ENCODE measurements around the gene SDC1. TPM values are rescaled to one million over a fixed set of nuclear protein-coding genes. Genes with fewer than 3 reads are reported as not detected.

SDC1 gene
- total RNA-seq, 1 experiment from 2014 or later, result 22.3 TPM

DNA sequence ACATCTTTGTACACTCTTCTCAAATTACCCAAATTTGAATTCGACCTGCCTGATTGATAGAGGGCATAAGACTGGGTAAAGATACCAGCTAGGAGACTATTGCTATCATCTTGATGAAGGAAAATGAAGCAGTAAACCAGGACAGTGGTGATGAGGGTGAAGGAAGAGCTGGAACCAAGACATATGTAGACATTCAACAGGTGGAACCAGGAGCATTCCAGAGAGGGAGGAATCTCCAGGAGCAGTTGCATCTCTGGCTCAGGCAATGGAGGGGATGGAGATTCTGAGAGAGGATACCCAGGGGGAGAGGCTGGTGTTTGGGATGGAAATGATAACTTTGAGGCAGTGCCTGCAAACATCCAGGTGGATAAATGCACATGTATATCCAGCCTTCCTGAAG lies 41.6 kb downstream of the SDC1 start:
- TF ChIP-seq, protein P1, sequence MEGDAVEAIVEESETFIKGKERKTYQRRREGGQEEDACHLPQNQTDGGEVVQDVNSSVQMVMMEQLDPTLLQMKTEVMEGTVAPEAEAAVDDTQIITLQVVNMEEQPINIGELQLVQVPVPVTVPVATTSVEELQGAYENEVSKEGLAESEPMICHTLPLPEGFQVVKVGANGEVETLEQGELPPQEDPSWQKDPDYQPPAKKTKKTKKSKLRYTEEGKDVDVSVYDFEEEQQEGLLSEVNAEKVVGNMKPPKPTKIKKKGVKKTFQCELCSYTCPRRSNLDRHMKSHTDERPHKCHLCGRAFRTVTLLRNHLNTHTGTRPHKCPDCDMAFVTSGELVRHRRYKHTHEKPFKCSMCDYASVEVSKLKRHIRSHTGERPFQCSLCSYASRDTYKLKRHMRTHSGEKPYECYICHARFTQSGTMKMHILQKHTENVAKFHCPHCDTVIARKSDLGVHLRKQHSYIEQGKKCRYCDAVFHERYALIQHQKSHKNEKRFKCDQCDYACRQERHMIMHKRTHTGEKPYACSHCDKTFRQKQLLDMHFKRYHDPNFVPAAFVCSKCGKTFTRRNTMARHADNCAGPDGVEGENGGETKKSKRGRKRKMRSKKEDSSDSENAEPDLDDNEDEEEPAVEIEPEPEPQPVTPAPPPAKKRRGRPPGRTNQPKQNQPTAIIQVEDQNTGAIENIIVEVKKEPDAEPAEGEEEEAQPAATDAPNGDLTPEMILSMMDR (conservative IDR thresholded peaks at IDR 0.05), result no peak

More for the DNA sequence above, 41.6 kb downstream of the SDC1 start:
- H3K4me1 ChIP-seq (ENCODE audit: insufficient read depth, low read length), result no peaks in the 10 kb centered on the region
- no peak overlapping the region for H4K8ac ChIP-seq (replicated peaks; ENCODE audit: insufficient read length, low read depth, low read length)
- H2BK120ac ChIP-seq (ENCODE audit: low read depth, low read length, poor library complexity, severe bottlenecking), result no peak overlapping the region
- H3K23ac ChIP-seq (ENCODE audit: insufficient read length, low read depth, low read length), result no peak overlapping the region
- Mint-ChIP-seq H3K36me3 (ENCODE audit: insufficient read depth in 1 of 3, low read depth in 3 of 3) (no peaks in the 10 kb centered on the region), H3K9me3 (no peaks in the 10 kb centered on the region), H3K27ac (no peak overlapping the region), H3K27me3 (ENCODE audit: low read depth) (peaks cover 5% of the 10 kb centered on the region), H3K4me3 (no peak overlapping the region), H3K4me1 (peaks cover 32% of the 10 kb centered on the region in 2 experiments)
- H4K91ac ChIP-seq (ENCODE audit: insufficient read length, low read depth, low read length), result no peak overlapping the region
- H3K14ac ChIP-seq (ENCODE audit: insufficient read depth, low read length), result no peak overlapping the region
- no peak overlapping the region for H2BK15ac ChIP-seq (ENCODE audit: low read depth, low read length)
- no peak overlapping the region for H4K5ac ChIP-seq (ENCODE audit: insufficient read length, low read depth, low read length)
- H3K9ac ChIP-seq (ENCODE audit: extremely low read depth, insufficient read length, low read length), result no peak overlapping the region
- no peak overlapping the region for H2BK12ac ChIP-seq (ENCODE audit: insufficient read length, low read depth, low read length)
- H3K18ac ChIP-seq (ENCODE audit: insufficient read length, low read depth, low read length), result no peak overlapping the region
- no peak overlapping the region for H2BK5ac ChIP-seq (ENCODE audit: insufficient read length, low read length)
- no peaks in the 10 kb centered on the region for H3K9me3 ChIP-seq (ENCODE audit: control insufficient read depth, low read depth, low read length)
- no peaks in the 10 kb centered on the region for H4K20me1 ChIP-seq (ENCODE audit: control insufficient read depth, insufficient read depth, insufficient read length)
- no peaks in the 10 kb centered on the region for H3K79me2 ChIP-seq (ENCODE audit: insufficient read depth, low read length)
- no peak overlapping the region for H2BK20ac ChIP-seq (ENCODE audit: low read depth, low read length, poor library complexity, severe bottlenecking)
- H3T11ph ChIP-seq (ENCODE audit: low read length), result no peak overlapping the region
- no peak overlapping the region for H2AFZ ChIP-seq (ENCODE audit: low read length)
- H3K23me2 ChIP-seq (ENCODE audit: insufficient read length, low read depth, low read length, poor library complexity, severe bottlenecking), result no peaks in the 10 kb centered on the region
- no peak overlapping the region for H3K56ac ChIP-seq (ENCODE audit: insufficient read length, low read depth, low read length)
- no peak overlapping the region for H3K4me2 ChIP-seq (ENCODE audit: insufficient read depth, insufficient read length, low read length)
- no peak for DNase-seq
- WGBS (ENCODE audit: extremely low coverage, insufficient read length, low lambda C conversion rate), result no CpG with 5 or more reads among the region's 1 CpG
- H3K27me3 ChIP-seq (ENCODE audit: insufficient read depth, low read length), result no peaks in the 10 kb centered on the region
- no peak overlapping the region for H2AK5ac ChIP-seq (ENCODE audit: insufficient read length, low read length)
- no peak overlapping the region for H3K27ac ChIP-seq (ENCODE audit: insufficient read length, low read depth, low read length)
- H3K79me1 ChIP-seq (ENCODE audit: insufficient read depth, low read depth, low read length, poor library complexity, severe bottlenecking), result no peaks in the 10 kb centered on the region
- no peak overlapping the region for H3K4ac ChIP-seq (ENCODE audit: low read depth, low read length)
